Measurements from ENCODE around the gene SKAP2. TPM values are rescaled to one million over a fixed set of nuclear protein-coding genes. Genes with fewer than 3 reads are reported as not detected.

Gene SKAP2
- total RNA-seq, 4 donors from 2014 or later, result 19.3 to 25.2 (median 21.4) TPM

DNA sequence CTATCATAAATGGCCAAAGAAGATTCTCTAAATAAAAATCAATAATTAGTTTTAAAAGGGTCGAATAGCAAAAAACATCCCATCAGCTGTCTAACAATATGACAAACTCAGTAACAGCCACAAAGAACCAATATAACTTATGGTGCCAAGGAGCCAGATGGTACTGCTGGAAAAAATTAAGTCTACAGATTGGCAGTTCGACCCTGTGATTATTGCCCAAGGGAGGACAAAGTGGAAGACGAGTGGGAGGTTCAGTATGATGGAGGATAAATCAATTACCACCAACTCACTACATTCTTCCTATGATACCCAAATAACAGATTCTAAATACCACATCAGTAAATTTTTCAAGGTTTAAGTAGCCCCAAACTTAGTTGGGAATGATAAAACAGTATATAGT is 49.0 kb downstream of the SKAP2 start:
- DNase-seq, result no peak
- Histone ChIP-seq H3K27me3 (no peaks in the 10 kb centered on the region), H3K4me1 (no peaks in the 10 kb centered on the region), H3K36me3 (peaks cover 0 to 4% (median 0%) of the 10 kb centered on the region in 3 donors), H3K4me3 (no peak overlapping the region), H3K27ac (no peak overlapping the region), H3K9me3 (no peaks in the 10 kb centered on the region)
- TF ChIP-seq POLR2A (IDR thresholded peaks at IDR 0.05), result no peak
- intact Hi-C loops (cut with DNase I), result no loop called here
- WGBS, 2 donors, result 81 to 83% methylated on average over 3 of the region's 3 CpGs

DNA sequence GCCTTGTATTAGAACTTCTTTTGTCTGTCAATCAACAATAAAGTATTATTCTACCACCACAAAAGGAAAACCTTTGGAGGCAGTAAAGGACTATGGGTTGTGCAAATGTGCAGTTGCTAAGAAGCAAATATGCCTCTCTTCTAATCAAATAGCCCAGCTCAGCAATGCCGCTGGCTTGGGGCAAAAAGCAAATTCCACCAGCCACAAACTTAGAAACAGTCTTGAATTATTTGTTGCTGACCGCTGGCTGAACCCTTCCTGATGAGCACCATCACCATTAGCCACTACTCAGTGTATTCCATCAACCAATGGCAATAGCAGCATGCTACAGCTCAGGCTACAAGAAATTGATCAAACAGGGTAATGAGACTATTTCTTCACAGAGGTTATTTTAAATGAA is 51.0 kb downstream of the SKAP2 start:
- Histone ChIP-seq H3K36me3 (peaks cover 0 to 4% (median 0%) of the 10 kb centered on the region in 3 donors), H3K9me3 (no peaks in the 10 kb centered on the region), H3K27me3 (no peaks in the 10 kb centered on the region), H3K4me3 (no peak overlapping the region), H3K27ac (no peak overlapping the region), H3K4me1 (no peaks in the 10 kb centered on the region)
- TF ChIP-seq POLR2A (IDR thresholded peaks at IDR 0.05), result no peak
- TF ChIP-seq, protein P1, sequence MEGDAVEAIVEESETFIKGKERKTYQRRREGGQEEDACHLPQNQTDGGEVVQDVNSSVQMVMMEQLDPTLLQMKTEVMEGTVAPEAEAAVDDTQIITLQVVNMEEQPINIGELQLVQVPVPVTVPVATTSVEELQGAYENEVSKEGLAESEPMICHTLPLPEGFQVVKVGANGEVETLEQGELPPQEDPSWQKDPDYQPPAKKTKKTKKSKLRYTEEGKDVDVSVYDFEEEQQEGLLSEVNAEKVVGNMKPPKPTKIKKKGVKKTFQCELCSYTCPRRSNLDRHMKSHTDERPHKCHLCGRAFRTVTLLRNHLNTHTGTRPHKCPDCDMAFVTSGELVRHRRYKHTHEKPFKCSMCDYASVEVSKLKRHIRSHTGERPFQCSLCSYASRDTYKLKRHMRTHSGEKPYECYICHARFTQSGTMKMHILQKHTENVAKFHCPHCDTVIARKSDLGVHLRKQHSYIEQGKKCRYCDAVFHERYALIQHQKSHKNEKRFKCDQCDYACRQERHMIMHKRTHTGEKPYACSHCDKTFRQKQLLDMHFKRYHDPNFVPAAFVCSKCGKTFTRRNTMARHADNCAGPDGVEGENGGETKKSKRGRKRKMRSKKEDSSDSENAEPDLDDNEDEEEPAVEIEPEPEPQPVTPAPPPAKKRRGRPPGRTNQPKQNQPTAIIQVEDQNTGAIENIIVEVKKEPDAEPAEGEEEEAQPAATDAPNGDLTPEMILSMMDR (IDR thresholded peaks at IDR 0.05), result no peak
- WGBS, 2 donors, result 67 to 78% methylated on average over 2 of the region's 2 CpGs
- no peak for DNase-seq
- intact Hi-C loops (cut with DNase I), result no loop called here

DNA sequence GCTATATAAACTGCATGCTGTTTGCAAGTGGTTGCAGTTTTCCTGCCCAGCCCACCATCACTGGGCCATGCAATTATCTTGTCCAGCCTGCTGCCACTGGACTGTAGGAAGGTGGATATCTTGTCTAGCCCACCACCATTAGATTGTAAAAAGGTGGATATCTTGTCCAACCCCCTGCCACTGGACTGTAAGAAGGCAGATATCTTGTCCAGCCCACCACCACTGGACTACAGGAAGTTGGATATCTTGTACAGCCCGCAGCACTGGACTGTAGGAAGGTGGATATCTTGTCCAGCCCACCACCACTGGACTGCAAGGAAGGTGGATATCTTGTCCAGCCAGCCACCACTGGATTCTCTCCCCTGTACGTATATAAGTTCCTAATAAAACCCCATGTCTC is 69.8 kb downstream of the SKAP2 start:
- DNase-seq, result no peak
- intact Hi-C loops (cut with DNase I), result no loop called here
- Histone ChIP-seq H3K4me3 (no peak overlapping the region), H3K9me3 (no peaks in the 10 kb centered on the region), H3K27me3 (no peaks in the 10 kb centered on the region), H3K4me1 (peaks cover 0 to 13% (median 0%) of the 10 kb centered on the region in 3 donors), H3K27ac (no peak overlapping the region), H3K36me3 (no peaks in the 10 kb centered on the region)
- TF ChIP-seq POLR2A (IDR thresholded peaks at IDR 0.05), result no peak
- TF ChIP-seq, protein P1 (IDR thresholded peaks at IDR 0.05), result no peak
- 86 to 96% methylated on average over 2 of the region's 2 CpGs for WGBS, 2 donors

DNA sequence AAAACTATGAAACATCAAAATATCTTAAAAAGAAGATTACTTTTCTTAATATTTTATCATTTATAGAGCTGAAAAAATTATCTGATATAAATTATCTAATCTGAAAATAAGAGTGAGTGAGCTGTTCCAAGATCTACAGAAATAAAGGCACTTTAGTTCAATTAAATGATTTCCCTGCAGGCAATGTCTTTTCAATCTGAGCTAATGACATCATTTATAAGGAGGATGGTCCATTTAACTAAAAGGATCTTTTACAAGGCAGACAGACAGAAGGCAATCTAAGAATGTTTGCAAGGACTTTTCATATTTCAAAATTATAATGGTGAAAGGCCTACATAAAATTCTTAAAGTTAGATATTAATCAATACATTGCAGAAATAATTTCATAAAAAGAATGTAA is 71.8 kb downstream of the SKAP2 start:
- H3K9me3 ChIP-seq, result no peaks in the 10 kb centered on the region
- no peak overlapping the region for H3K27ac ChIP-seq
- intact Hi-C loops (cut with DNase I), result no loop called here
- H3K4me1 ChIP-seq, result no peaks in the 10 kb centered on the region
- H3K27me3 ChIP-seq, result no peaks in the 10 kb centered on the region
- no peak overlapping the region for H3K4me3 ChIP-seq
- H3K36me3 ChIP-seq, result no peaks in the 10 kb centered on the region
- DNase-seq, result no peak
- no peak for TF ChIP-seq POLR2A (IDR thresholded peaks at IDR 0.05)
- TF ChIP-seq, protein P1 (IDR thresholded peaks at IDR 0.05), result no peak

DNA sequence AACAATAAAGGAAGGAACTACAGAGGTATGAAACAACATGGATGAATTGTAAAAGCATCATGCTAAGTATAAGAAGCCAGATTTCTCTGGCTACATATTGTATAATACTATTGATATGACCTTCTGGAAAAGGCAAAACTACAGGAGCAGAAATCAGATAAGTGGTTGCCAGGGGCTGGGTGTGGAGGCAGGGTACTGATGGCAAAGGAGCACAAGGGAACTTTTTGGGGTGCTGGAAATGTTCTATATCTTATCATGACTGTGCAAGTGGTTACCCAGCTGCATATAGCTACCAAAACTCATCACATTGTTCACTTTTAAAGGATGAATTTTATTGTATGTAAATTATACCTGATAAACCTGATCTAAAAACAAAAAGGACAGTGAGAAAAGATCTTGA is 72.4 kb downstream of the SKAP2 start:
- H3K9me3 ChIP-seq, result no peaks in the 10 kb centered on the region
- H3K4me1 ChIP-seq, result no peaks in the 10 kb centered on the region
- H3K36me3 ChIP-seq, result no peaks in the 10 kb centered on the region
- H3K4me3 ChIP-seq, result no peak overlapping the region
- H3K27me3 ChIP-seq, result no peaks in the 10 kb centered on the region
- H3K27ac ChIP-seq, result no peak overlapping the region
- intact Hi-C loops (cut with DNase I), result no loop called here
- DNase-seq, result no peak
- no peak for TF ChIP-seq POLR2A (IDR thresholded peaks at IDR 0.05)
- TF ChIP-seq, protein P1 (IDR thresholded peaks at IDR 0.05), result no peak

DNA sequence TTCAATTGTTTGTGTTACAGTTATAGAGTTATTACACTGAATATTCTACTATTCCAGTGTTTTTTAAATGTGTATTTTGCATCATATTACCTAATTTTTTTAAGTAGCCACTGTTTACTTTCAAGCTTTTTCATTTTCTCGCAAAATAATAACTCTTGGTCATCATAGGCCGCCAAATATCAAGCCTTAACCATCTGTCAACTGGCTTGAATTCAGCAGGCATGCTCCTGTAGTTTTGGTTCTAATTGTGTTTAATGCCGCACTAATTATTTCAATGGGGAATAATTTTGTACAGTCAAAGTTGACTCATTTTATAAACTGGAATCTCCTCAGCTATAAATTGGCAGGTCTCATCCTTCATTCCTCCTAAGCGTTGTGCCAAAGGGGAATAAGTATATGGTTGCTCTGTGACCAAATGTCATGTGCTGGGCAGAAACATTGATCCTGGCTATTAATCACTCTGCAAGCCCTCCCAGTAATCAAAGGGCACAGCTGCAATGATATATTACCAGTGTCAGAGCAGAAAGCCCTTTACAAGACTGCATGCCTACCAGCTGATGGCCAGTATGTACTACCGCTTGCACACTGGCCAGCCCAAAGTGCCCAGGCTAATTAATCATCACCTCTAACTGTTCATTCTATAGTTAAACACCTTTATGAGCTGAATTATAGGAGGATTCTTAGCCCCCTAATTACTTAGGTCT is 74.8 kb downstream of the SKAP2 start:
- Histone ChIP-seq H3K4me3 (no peak overlapping the region), H3K36me3 (no peaks in the 10 kb centered on the region), H3K9me3 (no peaks in the 10 kb centered on the region), H3K27me3 (no peaks in the 10 kb centered on the region), H3K4me1 (no peaks in the 10 kb centered on the region), H3K27ac (no peak overlapping the region)
- 78 to 82% methylated on average over 5 of the region's 5 CpGs for WGBS, 2 donors
- intact Hi-C loops (cut with DNase I), result no loop called here
- no peak for DNase-seq
- TF ChIP-seq, protein P1 (IDR thresholded peaks at IDR 0.05), result no peak
- no peak for TF ChIP-seq POLR2A (IDR thresholded peaks at IDR 0.05)
